Colonic mucosa (tissue), 4 donors: ENCODE data around the gene OPTN. TPM values are rescaled to one million over a fixed set of nuclear protein-coding genes. Genes with fewer than 3 reads are reported as not detected.
"Not testable (repeated sequence)": the region's sequence is repeated elsewhere in the genome, so short reads cannot be mapped to it uniquely, and the experiment has no call there.

ENCODE experiments used
- DNase-seq: peaks from one replicate; pipeline ENCODE4 v3.0.0-alpha.2; 2020
- H3K27ac ChIP-seq: fragments of 200-600 bp; one replicate; pipeline ENCODE4 v1.8.0; 2021
- H3K27me3 ChIP-seq: fragments of 200-600 bp; one replicate; pipeline ENCODE4 v1.8.0; 2021
- H3K36me3 ChIP-seq: fragments of 200-600 bp; one replicate; pipeline ENCODE4 v1.8.0; 2021
- H3K4me1 ChIP-seq: fragments of 200-600 bp; one replicate; pipeline ENCODE4 v1.8.0; 2021; ENCODE audit warnings: mild to moderate bottlenecking
- H3K4me3 ChIP-seq: fragments of 200-600 bp; one replicate; pipeline ENCODE4 v1.8.0; 2021
- H3K9ac ChIP-seq, 2 donors: one replicate each; pipeline ENCODE4 v1.7.0; 2013; ENCODE audit warnings: control low read depth in 2 of 2, low read depth in 2 of 2, low read length in 2 of 2
- H3K9me3 ChIP-seq: fragments of 200-600 bp; one replicate; pipeline ENCODE4 v1.8.0; 2021
- intact Hi-C: fragments of 100-400 bp; cut with DNase I; formaldehyde crosslinking; loops from one replicate; pipeline ENCODE4 v1.14.1; 2022
- total RNA-seq, 2 donors: library from RNA; stranded (reverse); fragmentation: NEBNext Ultra II Directional in 1 of 2; extraction: Animal tissue kit (Norgen Biotek cat#: 25700) in 1 of 2; gene quantifications; one replicate each; pipeline ENCODE4 v1.2.1, GENCODE V29; 2021
- TF ChIP-seq, protein P1 (sequence below): fragments of 200-600 bp; IDR thresholded peaks from one replicate; pipeline ENCODE4 v1.8.0; 2022; ENCODE audit warnings: antibody characterized with exemption, mild to moderate bottlenecking
- donor health status: healthy.
- donor health status: DM: no; HTN: no; CAD: no.
- donor health status: DM: no; HTN: no; CAD: no.

Gene OPTN
- 100 to 1,000 TPM in 1 of 2 donors, 10 to 100 TPM in 1; 59.8 to 122 TPM for total RNA-seq

- Histone ChIP-seq H3K9me3 (no peaks in the 10 kb centered on the region), H3K4me3 (peak within 1 kb of the TSS; percentile 76), H3K9ac (peak within 1 kb of the TSS; percentile 76 to 95), H3K4me1 (no peaks in the 10 kb centered on the region), H3K27ac (peak within 1 kb of the TSS; percentile 93), H3K27me3 (no peaks in the 10 kb centered on the region), H3K36me3 (no peaks in the 10 kb centered on the region)
- DNase-seq = peak; percentile 81
- TF ChIP-seq, protein P1, sequence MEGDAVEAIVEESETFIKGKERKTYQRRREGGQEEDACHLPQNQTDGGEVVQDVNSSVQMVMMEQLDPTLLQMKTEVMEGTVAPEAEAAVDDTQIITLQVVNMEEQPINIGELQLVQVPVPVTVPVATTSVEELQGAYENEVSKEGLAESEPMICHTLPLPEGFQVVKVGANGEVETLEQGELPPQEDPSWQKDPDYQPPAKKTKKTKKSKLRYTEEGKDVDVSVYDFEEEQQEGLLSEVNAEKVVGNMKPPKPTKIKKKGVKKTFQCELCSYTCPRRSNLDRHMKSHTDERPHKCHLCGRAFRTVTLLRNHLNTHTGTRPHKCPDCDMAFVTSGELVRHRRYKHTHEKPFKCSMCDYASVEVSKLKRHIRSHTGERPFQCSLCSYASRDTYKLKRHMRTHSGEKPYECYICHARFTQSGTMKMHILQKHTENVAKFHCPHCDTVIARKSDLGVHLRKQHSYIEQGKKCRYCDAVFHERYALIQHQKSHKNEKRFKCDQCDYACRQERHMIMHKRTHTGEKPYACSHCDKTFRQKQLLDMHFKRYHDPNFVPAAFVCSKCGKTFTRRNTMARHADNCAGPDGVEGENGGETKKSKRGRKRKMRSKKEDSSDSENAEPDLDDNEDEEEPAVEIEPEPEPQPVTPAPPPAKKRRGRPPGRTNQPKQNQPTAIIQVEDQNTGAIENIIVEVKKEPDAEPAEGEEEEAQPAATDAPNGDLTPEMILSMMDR = peak; percentile 58
- intact Hi-C loops = no loop called here
These were observed at the start of gene OPTN for GRCh38 chr10:13099666-13100348. OPTN (plus strand) TSS chr10:13100163; CDS start chr10:13109123, 8,960 bp downstream.

GRCh38 chr10:13051126-13051694, 48.8 kb upstream of the OPTN start:
- H3K4me1 ChIP-seq = no peaks in the 10 kb centered on the region
- H3K27ac ChIP-seq = no peak overlapping the region
- no peak for DNase-seq
- intact Hi-C loops = no loop called here
- no peaks in the 10 kb centered on the region for H3K27me3 ChIP-seq
- H3K36me3 ChIP-seq = no peaks in the 10 kb centered on the region
- H3K9me3 ChIP-seq = no peaks in the 10 kb centered on the region
- TF ChIP-seq, protein P1 = no peak
- no peak overlapping the region for H3K4me3 ChIP-seq
- no peak overlapping the region for H3K9ac ChIP-seq

- H3K36me3 ChIP-seq, H3K9me3 ChIP-seq, intact Hi-C loops, H3K4me1 ChIP-seq, H3K4me3 ChIP-seq, H3K27me3 ChIP-seq, H3K9ac ChIP-seq, H3K27ac ChIP-seq, DNase-seq: not testable (repeated sequence)
These were observed 46.8 kb upstream of the OPTN start for GRCh38 chr10:13053208-13053607.

DNA sequence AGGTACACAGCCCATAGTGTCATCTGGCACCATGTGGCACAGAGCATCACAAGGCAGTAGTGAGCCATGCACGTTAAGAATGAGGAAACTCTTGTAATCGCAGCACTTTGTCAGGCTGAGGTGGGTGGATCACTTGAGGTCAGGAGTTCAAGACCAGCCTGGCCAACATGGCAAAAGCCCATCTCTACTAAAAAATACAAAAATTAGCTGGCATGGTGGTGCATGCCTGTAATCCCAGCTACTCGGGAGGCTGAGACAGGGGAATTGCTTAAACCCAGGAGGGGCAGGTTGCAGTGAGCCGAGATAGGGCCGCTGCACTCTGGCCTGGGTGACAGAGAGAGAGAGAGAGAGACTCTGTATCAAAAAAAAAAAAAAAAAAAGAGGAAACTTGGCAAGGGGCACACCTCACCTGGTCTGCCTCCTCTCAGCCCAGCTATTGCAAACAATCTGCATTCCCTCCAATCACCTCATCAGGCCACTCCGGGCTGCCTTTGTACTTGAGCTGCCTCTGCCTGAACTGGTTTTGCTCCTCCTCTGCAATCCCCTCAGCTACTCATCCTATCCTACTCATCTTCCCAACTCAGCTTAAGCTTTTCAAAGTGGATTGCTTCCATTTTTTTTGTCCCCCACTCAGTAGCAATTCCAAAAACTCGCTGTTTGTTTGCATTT, 46.0 kb upstream of the OPTN start:
- Histone ChIP-seq H3K4me3 (no peak overlapping the region), H3K4me1 (no peaks in the 10 kb centered on the region), H3K27ac (no peak overlapping the region), H3K36me3 (no peaks in the 10 kb centered on the region), H3K27me3 (no peaks in the 10 kb centered on the region), H3K9me3 (no peaks in the 10 kb centered on the region), H3K9ac (no peak overlapping the region)
- intact Hi-C loops = no loop called here
- TF ChIP-seq, protein P1 = no peak
- DNase-seq = no peak

GRCh38 chr10:13054844-13055243, 45.1 kb upstream of the OPTN start:
- no peak overlapping the region for H3K27ac ChIP-seq
- H3K9ac ChIP-seq = no peak overlapping the region
- H3K9me3 ChIP-seq = no peaks in the 10 kb centered on the region
- H3K27me3 ChIP-seq = no peaks in the 10 kb centered on the region
- H3K36me3 ChIP-seq = no peaks in the 10 kb centered on the region
- no peaks in the 10 kb centered on the region for H3K4me1 ChIP-seq
- no peak for DNase-seq
- H3K4me3 ChIP-seq = no peak overlapping the region
- TF ChIP-seq, protein P1 = no peak
- intact Hi-C loops = no loop called here
